Endothelial cell of umbilical vein (primary cell): ENCODE data around the gene PKN3. TPM values are rescaled to one million over a fixed set of nuclear protein-coding genes. Genes with fewer than 3 reads are reported as not detected.

ENCODE experiments used
- BruUV-seq: library from RNA; stranded (reverse); fragments of 400-500 nt; replicated peaks from 2 replicates; lab custom pipeline; 2021; lab: Mats Ljungman, UMichigan
- CTCF ChIA-PET: fragments of 300-600, 350-600 bp; sonication (Branson Sonifier 250); formaldehyde crosslinking; loops from one replicate; lab custom pipeline; 2021; ENCODE audit warnings: antibody characterized with exemption, inconsistent platforms; lab: Charles Lee
- POLR2A ChIA-PET: fragments of 300-600, 350-600 bp; sonication (Branson Sonifier 250); formaldehyde crosslinking; loops from one replicate; lab custom pipeline; 2021; ENCODE audit warnings: antibody characterized with exemption, inconsistent platforms; lab: Charles Lee
- DNase-seq: peaks from one replicate; pipeline ENCODE4 v3.0.0-alpha.2; 2011; ENCODE audit warnings: low read depth, low spot score
- FAIRE-seq: peaks from 2 replicates; lab custom pipeline; 2011; peaks lifted over from hg19 to GRCh38; lab: Jason Lieb, UNC
- H2AFZ ChIP-seq: 2 replicates; pipeline ENCODE4 v1.6.0; 2012; ENCODE audit warnings: low read depth, low read length, control low read depth, inconsistent platforms
- H3K27ac ChIP-seq: 2 replicates; pipeline ENCODE4 v1.5.1; 2011; ENCODE audit warnings: low read depth, mild to moderate bottlenecking, control low read depth, low read length, moderate library complexity; ENCODE audit not compliant: insufficient read depth
- H3K27me3 ChIP-seq, 2 experiments: 2 replicates each; pipeline versions ENCODE4 v1.6.0 to v1.6.1; 2011; ENCODE audit warnings: low read length in 2 of 2, mixed read lengths in 1 of 2; ENCODE audit not compliant: control insufficient read depth in 2 of 2, insufficient read depth in 2 of 2
- H3K36me3 ChIP-seq, 2 experiments: 2 replicates in 1 of 2; 3 replicates in 1 of 2; pipeline ENCODE4 v1.5.1; 2011; ENCODE audit warnings: low read length in 2 of 2, mild to moderate bottlenecking in 1 of 2, moderate library complexity in 1 of 2; ENCODE audit not compliant: control insufficient read depth in 2 of 2, insufficient read depth in 2 of 2; ENCODE audit errors: extremely low read depth in 1 of 2
- H3K4me1 ChIP-seq: 3 replicates; pipeline ENCODE4 v1.5.1; 2011; ENCODE audit warnings: mild to moderate bottlenecking, low read length; ENCODE audit not compliant: control insufficient read depth, insufficient read depth; ENCODE audit errors: extremely low read depth
- H3K4me2 ChIP-seq: 2 replicates; pipeline ENCODE4 v1.6.1; 2011; ENCODE audit warnings: low read length, control low read depth, mixed read lengths; ENCODE audit not compliant: insufficient read depth
- H3K4me3 ChIP-seq, 3 experiments: fragments of 200-600 bp in 1 of 3; sonication (generic), shearing (Covaris generic) in 1 of 3; replicated peaks in 1 of 3; 2 replicates each; pipeline ENCODE4 v1.5.1; 2011 to 2016; ENCODE audit warnings: control low read depth in 3 of 3, low read length in 3 of 3, mild to moderate bottlenecking in 2 of 3, inconsistent platforms in 1 of 3, low read depth in 1 of 3, moderate library complexity in 1 of 3; ENCODE audit not compliant: insufficient read depth in 1 of 3
- H3K79me2 ChIP-seq: 2 replicates; pipeline ENCODE4 v1.6.0; 2012; ENCODE audit warnings: low read length, inconsistent platforms; ENCODE audit not compliant: control insufficient read depth, insufficient read depth
- H3K9ac ChIP-seq: replicated peaks from 2 replicates; pipeline ENCODE3; 2011; ENCODE audit warnings: low read length, control low read depth; ENCODE audit not compliant: insufficient read depth; ENCODE audit errors: extremely low read depth
- H3K9me1 ChIP-seq: replicated peaks from 3 replicates; pipeline ENCODE4 v1.6.0; 2011; ENCODE audit warnings: mild to moderate bottlenecking, low read length; ENCODE audit not compliant: control insufficient read depth, insufficient read depth; ENCODE audit errors: extremely low read depth
- H3K9me3 ChIP-seq: replicated peaks from 2 replicates; pipeline ENCODE4 v1.5.1; 2012; ENCODE audit warnings: low read length, inconsistent platforms; ENCODE audit not compliant: control insufficient read depth, insufficient read depth
- H4K20me1 ChIP-seq: replicated peaks from 2 replicates; pipeline ENCODE3; 2011; ENCODE audit warnings: mild to moderate bottlenecking, low read length; ENCODE audit not compliant: control insufficient read depth, insufficient read depth; ENCODE audit errors: extremely low read depth
- CTCF ChIP-seq, 2 donors: IDR thresholded peaks; 1 replicate in 1 of 2; 2 replicates in 1 of 2; pipeline ENCODE4 v1.5.1; 2011; ENCODE audit warnings: low read length in 2 of 2, mild to moderate bottlenecking in 2 of 2, moderate library complexity in 2 of 2, control low read depth in 1 of 2, inconsistent platforms in 1 of 2, low read depth in 1 of 2; ENCODE audit not compliant: insufficient read depth in 1 of 2; ENCODE audit errors: extremely low read depth in 1 of 2
- EZH2 ChIP-seq: IDR thresholded peaks from 2 replicates; pipeline ENCODE4 v1.6.1; 2012; ENCODE audit warnings: borderline replicate concordance, low read depth, mild to moderate bottlenecking, moderate library complexity, low read length, inconsistent platforms; ENCODE audit not compliant: severe bottlenecking
- FOS ChIP-seq: IDR thresholded peaks from 2 replicates; pipeline ENCODE4 v1.6.1; 2011; ENCODE audit warnings: mild to moderate bottlenecking, low read length, moderate library complexity, borderline replicate concordance; ENCODE audit not compliant: insufficient read depth
- GATA2 ChIP-seq: IDR thresholded peaks from 2 replicates; pipeline ENCODE4 v1.7.0; 2011; ENCODE audit warnings: low read depth, mild to moderate bottlenecking, moderate library complexity, mixed read lengths, low read length; ENCODE audit not compliant: insufficient read length, insufficient read depth
- JUN ChIP-seq: IDR thresholded peaks from 2 replicates; pipeline ENCODE4 v1.6.1; 2011; ENCODE audit warnings: borderline replicate concordance, low read depth; ENCODE audit not compliant: insufficient read length, insufficient read depth
- MAX ChIP-seq: IDR thresholded peaks from 2 replicates; pipeline ENCODE4 v1.6.1; 2011; ENCODE audit not compliant: insufficient read depth, insufficient read length
- MYC ChIP-seq: IDR thresholded peaks from one replicate; pipeline ENCODE4 v1.6.1; 2011; ENCODE audit warnings: mild to moderate bottlenecking, low read depth, low read length
- POLR2A ChIP-seq: IDR thresholded peaks from 2 replicates; pipeline ENCODE4 v1.6.1; 2012; ENCODE audit warnings: low read depth, mild to moderate bottlenecking, control low read depth, low read length
- POLR2AphosphoS5 ChIP-seq: IDR thresholded peaks from 2 replicates; pipeline ENCODE4 v1.6.1; 2012; ENCODE audit warnings: low read depth, mild to moderate bottlenecking, control low read depth, low read length, moderate library complexity; ENCODE audit not compliant: insufficient read depth
- dilution Hi-C: fragments of 300-500 bp; cut with MboI; formaldehyde crosslinking; loops from one replicate; pipeline ENCODE4 v1.15.0; 2019; ENCODE audit warnings: low sequenced_read_pairs; ENCODE audit not compliant: extremely low pct_ligation_motif_present
- intact Hi-C: fragments of 100-400 bp; cut with micrococcal nuclease; formaldehyde crosslinking; loops from one replicate; pipeline ENCODE4 v1.10.0; 2022
- polyA plus RNA-seq, 4 experiments: library from polyadenylated mRNA; depleted of rRNA in 3 of 4; stranded (reverse) in 3 of 4; unstranded in 1 of 4; fragments of >200 nt; gene quantifications; 2 replicates each; pipeline versions ENCODE4 v1.2.1 to v1.2.3, GENCODE V29; 2011 to 2012; ENCODE audit warnings: missing spikeins in 1 of 4
- total RNA-seq: library from RNA; stranded (reverse); gene quantifications from 2 replicates; pipeline ENCODE4 v1.2.3, GENCODE V29; 2021

Gene PKN3
- total and polyA plus RNA-seq, 2 donors (not counting 3 experiments of a cell fraction or from before 2014, with no cell fraction given), result 29.5 to 40.4 TPM

GRCh38 chr9:128713941-128714573 lies 11.8 kb downstream of the PKN3 start:
- Histone ChIP-seq H4K20me1 (no peaks in the 10 kb centered on the region), H3K79me2 (no peaks in the 10 kb centered on the region), H3K27me3 (no peaks in the 10 kb centered on the region), H2AFZ (no peak overlapping the region), H3K4me2 (no peak overlapping the region), H3K4me3 (no peak overlapping the region), H3K9ac (no peak overlapping the region), H3K4me1 (no peaks in the 10 kb centered on the region), H3K27ac (no peak overlapping the region), H3K9me3 (no peaks in the 10 kb centered on the region), H3K9me1 (no peaks in the 10 kb centered on the region), H3K36me3 (peaks cover 0 to 11% of the 10 kb centered on the region in 2 experiments)
- POLR2A ChIA-PET, result no interaction called here
- DNase-seq (no peak), FAIRE-seq (no peak)
- TF ChIP-seq POLR2A (no peak), FOS (no peak), GATA2 (no peak), MAX (no peak), POLR2AphosphoS5 (no peak), CTCF (IDR thresholded peaks at IDR 0.05; ENCODE audit: extremely low read depth in 1 of 2, insufficient read depth in 1 of 2, low read depth in 1 of 2, low read length in 2 of 2) (no peak), EZH2 (no peak), JUN (no peak), MYC (no peak)
- intact Hi-C loops (no loop called here), dilution Hi-C loops (no loop called here)
- CTCF ChIA-PET, result no interaction called here
- TSS peak; percentile 21 for BruUV-seq
